ENCODE results near the gene ADGRB3. TPM values are rescaled to one million over a fixed set of nuclear protein-coding genes. Genes with fewer than 3 reads are reported as not detected.
A peak's percentile ranks its signal among the peaks of the same experiment; 100 is the strongest.

The ADGRB3 gene
- total RNA-seq, 1 donor from 2014 or later = 14.9 TPM

- Mint-ChIP-seq H3K4me1 (peaks cover 55% of the 10 kb centered on the region), H3K36me3 (no peaks in the 10 kb centered on the region), H3K27me3 (ENCODE audit: low read depth) (peaks cover 10% of the 10 kb centered on the region), H3K27ac (peak overlapping the region; percentile 55), H3K9me3 (no peaks in the 10 kb centered on the region), H3K4me3 (no peak overlapping the region)
- DNase-seq (ENCODE audit: low spot score in 2 of 2, unreplicated experiment in 2 of 2) = no peak
- TF ChIP-seq CTCF (IDR thresholded peaks at IDR 0.05; ENCODE audit: unreplicated experiment) = no peak
Measured at GRCh38 chr6:68727699-68728098, 92.6 kb downstream of the ADGRB3 start.

GRCh38 chr6:68728159-68728979, 93.3 kb downstream of the ADGRB3 start:
- H3K4me3 Mint-ChIP-seq = no peak overlapping the region
- no peak for DNase-seq (ENCODE audit: low spot score in 2 of 2, unreplicated experiment in 2 of 2)
- peaks cover 10% of the 10 kb centered on the region for H3K27me3 Mint-ChIP-seq (ENCODE audit: low read depth)
- TF ChIP-seq CTCF (IDR thresholded peaks at IDR 0.05; ENCODE audit: unreplicated experiment) = no peak
- H3K36me3 Mint-ChIP-seq = no peaks in the 10 kb centered on the region
- peak overlapping the region; percentile 55 for H3K27ac Mint-ChIP-seq
- peaks cover 50% of the 10 kb centered on the region for H3K4me1 Mint-ChIP-seq
- peaks cover 3% of the 10 kb centered on the region for H3K9me3 Mint-ChIP-seq

- no peak for DNase-seq (ENCODE audit: low spot score in 2 of 2, unreplicated experiment in 2 of 2)
- H3K27me3 Mint-ChIP-seq (ENCODE audit: low read depth) = peaks cover 10% of the 10 kb centered on the region
- peaks cover 41% of the 10 kb centered on the region for H3K4me1 Mint-ChIP-seq
- TF ChIP-seq CTCF (IDR thresholded peaks at IDR 0.05; ENCODE audit: unreplicated experiment) = no peak
- no peak overlapping the region for H3K4me3 Mint-ChIP-seq
- peak overlapping the region; percentile 45 for H3K27ac Mint-ChIP-seq
- H3K9me3 Mint-ChIP-seq = peaks cover 4% of the 10 kb centered on the region
- H3K36me3 Mint-ChIP-seq = no peaks in the 10 kb centered on the region
Measured at GRCh38 chr6:68729377-68729903, 94.4 kb downstream of the ADGRB3 start.

GRCh38 chr6:68730291-68731054, 95.4 kb downstream of the ADGRB3 start:
- no peak for TF ChIP-seq CTCF (IDR thresholded peaks at IDR 0.05; ENCODE audit: unreplicated experiment)
- H3K27ac Mint-ChIP-seq = no peak overlapping the region
- H3K4me1 Mint-ChIP-seq = peaks cover 32% of the 10 kb centered on the region
- DNase-seq (ENCODE audit: low spot score in 2 of 2, unreplicated experiment in 2 of 2) = no peak
- no peaks in the 10 kb centered on the region for H3K36me3 Mint-ChIP-seq
- peaks cover 10% of the 10 kb centered on the region for H3K27me3 Mint-ChIP-seq (ENCODE audit: low read depth)
- no peak overlapping the region for H3K4me3 Mint-ChIP-seq
- peaks cover 4% of the 10 kb centered on the region for H3K9me3 Mint-ChIP-seq

GRCh38 chr6:68732423-68732822, 97.3 kb downstream of the ADGRB3 start:
- Mint-ChIP-seq H3K4me1 (peaks cover 21% of the 10 kb centered on the region), H3K4me3 (no peak overlapping the region), H3K36me3 (no peaks in the 10 kb centered on the region), H3K27me3 (ENCODE audit: low read depth) (peaks cover 10% of the 10 kb centered on the region), H3K27ac (no peak overlapping the region), H3K9me3 (peaks cover 4% of the 10 kb centered on the region)
- no peak for TF ChIP-seq CTCF (IDR thresholded peaks at IDR 0.05; ENCODE audit: unreplicated experiment)
- no peak for DNase-seq (ENCODE audit: low spot score in 2 of 2, unreplicated experiment in 2 of 2)

Measured in mesothelial cell of epicardium (in vitro differentiated cells).